Neuronal stem cell (in vitro differentiated cells): ENCODE results near the gene CCDC34.

ENCODE experiments used
- DNase-seq: peaks from one replicate; pipeline ENCODE4 v3.0.0-alpha.2; 2013; ENCODE audit warnings: low spot score
- H2AFZ ChIP-seq: one replicate; pipeline ENCODE4 v1.6.1; 2013; ENCODE audit warnings: mild to moderate bottlenecking, low read length, inconsistent platforms
- H2AK5ac ChIP-seq: 2 replicates; pipeline ENCODE4 v1.6.1; 2013; ENCODE audit warnings: low read depth, mild to moderate bottlenecking, inconsistent platforms, low read length, moderate library complexity, mixed read lengths
- H2BK120ac ChIP-seq: 2 replicates; pipeline ENCODE4 v1.6.1; 2013; ENCODE audit warnings: low read depth, mild to moderate bottlenecking, inconsistent platforms, low read length, moderate library complexity, mixed read lengths
- H2BK12ac ChIP-seq: one replicate; pipeline ENCODE4 v1.6.1; 2013; ENCODE audit warnings: low read length, inconsistent platforms
- H2BK15ac ChIP-seq: 2 replicates; pipeline ENCODE4 v1.6.1; 2013; ENCODE audit warnings: mild to moderate bottlenecking, low read length, inconsistent platforms, mixed read lengths
- H2BK5ac ChIP-seq: one replicate; pipeline ENCODE4 v1.6.1; 2013; ENCODE audit warnings: inconsistent platforms, mild to moderate bottlenecking, low read length, moderate library complexity
- H3K14ac ChIP-seq: one replicate; pipeline ENCODE4 v1.6.1; 2013; ENCODE audit warnings: low read length, inconsistent platforms
- H3K18ac ChIP-seq: 2 replicates; pipeline ENCODE4 v1.6.1; 2013; ENCODE audit warnings: low read length, inconsistent platforms
- H3K23ac ChIP-seq: 2 replicates; pipeline ENCODE4 v1.6.1; 2013; ENCODE audit warnings: low read depth, mild to moderate bottlenecking, mixed read lengths, low read length, inconsistent platforms; ENCODE audit not compliant: poor library complexity
- H3K27ac ChIP-seq: replicated peaks from 3 replicates; pipeline ENCODE4 v1.5.1; 2013; ENCODE audit warnings: low read length, inconsistent platforms
- H3K27me3 ChIP-seq, 3 experiments: 2 replicates each; pipeline ENCODE4 v1.6.1; 2013; ENCODE audit warnings: low read length in 3 of 3, mild to moderate bottlenecking in 2 of 3, inconsistent platforms in 1 of 3, low read depth in 1 of 3, mixed read lengths in 1 of 3, moderate library complexity in 1 of 3; ENCODE audit not compliant: control insufficient read depth in 3 of 3, insufficient read depth in 3 of 3
- H3K36me3 ChIP-seq, 2 donors: replicated peaks in 1 of 2; 2 replicates each; pipeline ENCODE4 v1.6.1; 2013; ENCODE audit warnings: low read length in 2 of 2; ENCODE audit not compliant: control insufficient read depth in 2 of 2, insufficient read depth in 2 of 2
- H3K4ac ChIP-seq: 2 replicates; pipeline ENCODE4 v1.6.1; 2013; ENCODE audit warnings: inconsistent platforms, mild to moderate bottlenecking, low read length, moderate library complexity
- H3K4me1 ChIP-seq, 2 donors: 1 replicate in 1 of 2; 2 replicates in 1 of 2; pipeline ENCODE4 v1.6.1; 2013; ENCODE audit warnings: low read length in 2 of 2, low read depth in 1 of 2; ENCODE audit not compliant: control insufficient read depth in 2 of 2, insufficient read depth in 1 of 2
- H3K4me2 ChIP-seq: one replicate; pipeline ENCODE4 v1.6.1; 2013; ENCODE audit warnings: mild to moderate bottlenecking, low read length, inconsistent platforms; ENCODE audit not compliant: insufficient read depth, poor library complexity, severe bottlenecking
- H3K4me3 ChIP-seq, 2 donors: 2 replicates each; pipeline ENCODE4 v1.5.1; 2013; ENCODE audit warnings: low read length in 2 of 2, mild to moderate bottlenecking in 2 of 2, inconsistent platforms in 1 of 2, moderate library complexity in 1 of 2
- H3K79me1 ChIP-seq: one replicate; pipeline ENCODE4 v1.6.1; 2013; ENCODE audit warnings: low read depth, mild to moderate bottlenecking, inconsistent platforms, low read length, moderate library complexity
- H3K9ac ChIP-seq: one replicate; pipeline ENCODE4 v1.6.1; 2013; ENCODE audit warnings: mild to moderate bottlenecking, low read depth, low read length, inconsistent platforms; ENCODE audit not compliant: poor library complexity
- H3K9me3 ChIP-seq, 2 donors: replicated peaks in 1 of 2; 2 replicates each; pipeline versions ENCODE3 to v1.6.1; 2013; ENCODE audit warnings: low read length in 2 of 2, mild to moderate bottlenecking in 2 of 2, inconsistent platforms in 1 of 2, low read depth in 1 of 2, mixed read lengths in 1 of 2, moderate library complexity in 1 of 2; ENCODE audit not compliant: control insufficient read depth in 2 of 2, insufficient read depth in 1 of 2
- H4K8ac ChIP-seq: one replicate; pipeline ENCODE4 v1.6.1; 2013; ENCODE audit warnings: low read depth, mild to moderate bottlenecking, inconsistent platforms, low read length, moderate library complexity
- H4K91ac ChIP-seq: one replicate; pipeline ENCODE4 v1.6.1; 2013; ENCODE audit warnings: low read length, low read depth, mild to moderate bottlenecking, inconsistent platforms; ENCODE audit not compliant: poor library complexity
- WGBS, 2 donors: extraction: QIAGEN DNeasy Blood & Tissue Kit; methylation state at CpG; one replicate each; pipeline ENCODE4 v1.1.7; 2013; ENCODE audit warnings: missing lambda C conversion rate in 2 of 2, mixed read lengths in 1 of 2; ENCODE audit not compliant: insufficient read length in 2 of 2, insufficient replicate concordance in 1 of 2; ENCODE audit errors: extremely low coverage in 2 of 2; 5-methylcytosine and 5-hydroxymethylcytosine counted together

Gene CCDC34

DNA sequence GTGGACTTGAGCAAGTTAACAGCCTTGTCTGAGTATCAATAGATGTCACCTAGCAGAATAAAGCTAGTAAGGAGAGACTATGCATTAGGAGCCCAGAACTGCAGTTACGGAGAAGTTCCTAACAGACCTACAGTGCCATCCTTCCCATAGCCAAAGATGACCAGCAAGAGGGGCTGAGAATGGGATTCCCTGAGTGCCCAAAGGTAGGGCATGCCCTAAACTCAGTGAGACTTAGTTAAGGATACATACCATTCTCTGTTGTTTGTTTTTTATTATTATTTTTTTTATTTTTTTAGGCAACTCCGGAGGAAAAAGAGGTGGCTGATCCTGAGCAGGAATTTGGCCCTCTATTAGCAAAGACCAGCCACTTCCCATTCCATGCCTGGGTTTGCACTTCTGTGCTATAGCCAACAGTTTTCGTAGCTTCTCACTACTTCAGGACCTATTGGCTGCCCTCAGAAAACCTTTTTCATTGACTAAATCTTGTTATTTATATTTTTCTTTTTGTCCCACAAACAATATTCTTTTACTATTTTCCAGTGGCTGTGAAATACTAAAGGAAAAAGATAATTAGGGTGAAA is 33.3 kb upstream of the CCDC34 start:
- H2AK5ac ChIP-seq: no peak overlapping the region
- no CpG with 5 or more reads among the region's 3 CpGs for WGBS, 2 donors
- no peak overlapping the region for H4K91ac ChIP-seq
- no peak overlapping the region for H2BK15ac ChIP-seq
- H4K8ac ChIP-seq: no peak overlapping the region
- no peaks in the 10 kb centered on the region for H3K79me1 ChIP-seq
- no peak overlapping the region for H3K14ac ChIP-seq
- no peak for DNase-seq
- no peak overlapping the region for H3K9ac ChIP-seq
- no peaks in the 10 kb centered on the region for H3K9me3 ChIP-seq
- H3K23ac ChIP-seq: no peak overlapping the region
- H3K4ac ChIP-seq: no peak overlapping the region
- no peak overlapping the region for H2BK12ac ChIP-seq
- peaks cover 29 to 30% of the 10 kb centered on the region in 2 donors for H3K4me1 ChIP-seq
- no peak overlapping the region for H3K4me2 ChIP-seq
- peaks cover 5 to 6% of the 10 kb centered on the region in 2 donors for H3K36me3 ChIP-seq
- H3K18ac ChIP-seq: no peak overlapping the region
- H2BK5ac ChIP-seq: no peak overlapping the region
- H3K27me3 ChIP-seq: no peaks in the 10 kb centered on the region
- no peak overlapping the region for H2BK120ac ChIP-seq
- no peak overlapping the region for H2AFZ ChIP-seq
- no peak overlapping the region for H3K4me3 ChIP-seq
- no peak overlapping the region for H3K27ac ChIP-seq

DNA sequence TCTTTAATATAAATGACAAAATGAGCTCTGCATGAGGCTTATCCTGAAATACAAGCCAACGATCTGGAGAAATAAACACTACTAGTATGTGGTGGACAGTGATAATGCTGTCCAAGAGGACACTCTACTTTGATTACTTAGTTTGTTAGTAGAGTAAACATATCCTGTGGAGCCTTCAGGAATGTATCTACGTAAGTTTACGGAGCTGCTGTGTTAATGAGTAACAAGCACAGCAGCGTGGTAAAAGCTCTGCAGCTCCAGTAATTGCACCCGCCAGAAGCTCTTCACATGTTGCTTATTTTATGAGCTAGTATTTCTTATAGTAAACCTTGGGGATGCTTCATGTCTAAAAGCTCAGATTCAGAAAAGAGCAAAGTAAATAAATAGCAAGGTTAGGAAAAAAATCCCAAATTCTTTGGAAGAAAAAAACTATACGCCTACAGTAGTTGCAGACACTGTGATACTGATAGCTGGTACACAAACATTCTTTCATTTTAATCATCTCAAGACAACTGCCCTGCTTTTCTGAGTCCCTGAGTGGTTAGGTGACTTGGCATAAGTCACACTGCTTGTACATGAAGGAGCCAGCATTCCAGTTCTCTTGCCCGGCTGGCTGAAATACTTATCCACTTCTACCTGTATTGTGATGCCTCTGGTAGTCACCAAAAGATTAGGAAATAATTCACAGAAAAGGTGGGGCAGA is 32.7 kb upstream of the CCDC34 start:
- no peak overlapping the region for H3K4me2 ChIP-seq
- DNase-seq: no peak
- H2AFZ ChIP-seq: no peak overlapping the region
- H3K36me3 ChIP-seq: peaks cover 5 to 9% of the 10 kb centered on the region in 2 donors
- H3K27me3 ChIP-seq: no peaks in the 10 kb centered on the region
- no peak overlapping the region for H2BK15ac ChIP-seq
- H3K9ac ChIP-seq: no peak overlapping the region
- H2BK5ac ChIP-seq: no peak overlapping the region
- H3K18ac ChIP-seq: no peak overlapping the region
- no peaks in the 10 kb centered on the region for H3K9me3 ChIP-seq
- no peak overlapping the region for H3K23ac ChIP-seq
- H3K79me1 ChIP-seq: no peaks in the 10 kb centered on the region
- no peak overlapping the region for H2BK120ac ChIP-seq
- H3K4me3 ChIP-seq: no peak overlapping the region
- no peak overlapping the region for H3K27ac ChIP-seq
- no peak overlapping the region for H2AK5ac ChIP-seq
- H4K8ac ChIP-seq: no peak overlapping the region
- no CpG with 5 or more reads among the region's 7 CpGs for WGBS, 2 donors
- no peak overlapping the region for H3K14ac ChIP-seq
- H3K4me1 ChIP-seq: peaks cover 30 to 34% of the 10 kb centered on the region in 2 donors
- H3K4ac ChIP-seq: no peak overlapping the region
- H2BK12ac ChIP-seq: no peak overlapping the region
- H4K91ac ChIP-seq: no peak overlapping the region

DNA sequence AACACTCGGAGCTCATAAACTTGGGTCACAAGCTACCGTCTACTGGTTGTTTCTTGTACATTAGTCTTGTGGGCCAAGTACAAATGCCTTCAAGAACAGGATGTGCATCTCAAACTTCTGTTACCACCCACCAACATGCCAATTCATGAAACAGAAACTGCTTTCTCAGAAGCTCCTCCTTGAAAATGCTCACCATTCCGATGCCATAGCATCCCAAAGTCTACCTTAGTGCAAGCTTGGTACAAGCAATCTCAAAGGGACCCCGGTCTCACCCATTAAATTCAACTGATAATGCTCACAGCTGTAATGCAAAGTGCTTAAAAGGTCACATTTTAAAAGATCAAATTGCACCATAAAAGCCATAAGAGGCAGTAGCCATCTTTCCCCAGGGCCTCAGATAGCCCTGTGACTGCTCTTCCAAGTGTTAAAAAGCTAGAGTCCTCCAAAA is 31.8 kb upstream of the CCDC34 start:
- no peak overlapping the region for H2BK120ac ChIP-seq
- H3K23ac ChIP-seq: no peak overlapping the region
- no peak overlapping the region for H2BK5ac ChIP-seq
- H2AK5ac ChIP-seq: no peak overlapping the region
- no peak overlapping the region for H3K4ac ChIP-seq
- no peak overlapping the region for H3K18ac ChIP-seq
- peaks cover 32 to 38% of the 10 kb centered on the region in 2 donors for H3K4me1 ChIP-seq
- no peak overlapping the region for H2BK12ac ChIP-seq
- WGBS, 2 donors: no CpG with 5 or more reads among the region's 4 CpGs
- no peak overlapping the region for H3K4me3 ChIP-seq
- peak overlapping the region; percentile 32 for H3K27ac ChIP-seq
- no peak overlapping the region for H4K91ac ChIP-seq
- no peak overlapping the region for H2BK15ac ChIP-seq
- no peak overlapping the region for H3K4me2 ChIP-seq
- H3K79me1 ChIP-seq: no peaks in the 10 kb centered on the region
- no peak overlapping the region for H2AFZ ChIP-seq
- no peak overlapping the region for H4K8ac ChIP-seq
- no peak overlapping the region for H3K14ac ChIP-seq
- H3K9me3 ChIP-seq: no peaks in the 10 kb centered on the region
- peaks cover 5 to 18% of the 10 kb centered on the region in 2 donors for H3K36me3 ChIP-seq
- no peaks in the 10 kb centered on the region for H3K27me3 ChIP-seq
- DNase-seq: no peak
- H3K9ac ChIP-seq: no peak overlapping the region

DNA sequence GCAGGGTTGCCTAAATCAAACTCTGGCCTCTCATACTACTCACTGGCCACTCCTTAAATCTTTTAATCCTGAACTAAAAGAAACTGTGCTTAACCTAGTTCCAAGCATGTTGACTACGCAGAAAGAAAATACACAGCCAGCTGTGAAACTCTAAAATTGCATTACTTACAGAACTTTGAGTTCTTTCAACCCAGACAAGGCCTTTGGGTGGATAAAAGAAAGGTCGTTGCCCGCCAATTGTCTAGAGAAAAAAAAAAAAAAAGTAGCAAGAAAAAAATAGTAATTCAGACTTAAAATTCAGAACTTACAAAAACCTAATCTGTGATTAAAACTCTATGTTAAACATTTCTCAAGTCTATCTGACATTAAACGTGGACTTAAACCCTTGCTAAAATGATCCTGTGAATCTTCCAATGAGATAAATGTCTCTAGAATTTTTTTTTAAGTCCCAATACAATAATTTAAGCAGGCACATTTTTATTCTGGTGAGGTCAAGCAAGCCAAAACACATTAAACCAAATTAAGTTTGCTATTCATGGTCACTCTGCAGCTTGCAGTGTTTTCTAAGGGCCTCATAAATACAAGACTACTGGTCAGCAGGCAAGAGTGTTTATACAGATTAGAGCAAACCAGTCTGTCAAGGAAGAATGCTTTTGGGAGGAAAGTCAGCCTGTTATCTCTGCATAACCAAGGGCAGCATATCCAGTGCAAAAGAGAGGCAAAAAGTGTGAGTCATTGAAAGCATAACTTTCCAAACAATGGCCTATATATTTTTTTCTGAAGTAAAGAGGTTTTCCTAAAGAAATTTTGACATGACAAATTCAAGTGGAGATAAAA is 29.5 kb upstream of the CCDC34 start:
- DNase-seq: peak; percentile 56
- Histone ChIP-seq H2BK5ac (no peak overlapping the region), H3K9ac (no peak overlapping the region), H3K18ac (no peak overlapping the region), H4K91ac (no peak overlapping the region), H3K4me1 (peaks cover 25 to 42% of the 10 kb centered on the region in 2 donors), H3K79me1 (peaks cover under 1% of the 10 kb centered on the region), H2AK5ac (no peak overlapping the region), H3K27me3 (no peaks in the 10 kb centered on the region), H3K27ac (peak overlapping the region; percentile 81), H2BK120ac (no peak overlapping the region), H2BK15ac (no peak overlapping the region), H3K4ac (no peak overlapping the region), H3K4me3 (no peak overlapping the region), H3K9me3 (no peaks in the 10 kb centered on the region), H3K14ac (no peak overlapping the region), H2AFZ (no peak overlapping the region), H2BK12ac (no peak overlapping the region), H3K36me3 (peaks cover 0 to 15% of the 10 kb centered on the region in 2 donors), H4K8ac (no peak overlapping the region), H3K23ac (no peak overlapping the region), H3K4me2 (no peak overlapping the region)
- WGBS, 2 donors: no CpG with 5 or more reads among the region's 4 CpGs
